GM23248 (cell line): Measurements from ENCODE around the gene GJC3.
"Not testable (repeated sequence)": the region's sequence is repeated elsewhere in the genome, so short reads cannot be mapped to it uniquely, and the experiment has no call there.

Experiments
- EZH2 ChIP-seq: fragments of 200-600 bp; sonication (generic); IDR thresholded peaks from 2 replicates; pipeline ENCODE4 v1.6.1; 2018; ENCODE audit warnings: antibody characterized with exemption, mild to moderate bottlenecking; ENCODE audit not compliant: insufficient read depth, poor library complexity, severe bottlenecking
- EZH2phosphoT487 ChIP-seq: fragments of 200-600 bp; sonication (generic); IDR thresholded peaks from 2 replicates; pipeline ENCODE4 v1.6.1; 2018; ENCODE audit warnings: antibody characterized with exemption, moderate library complexity, mild to moderate bottlenecking, low read depth; ENCODE audit not compliant: insufficient read depth

GRCh38 chr7:99952649-99953048 is 23.2 kb upstream of the GJC3 start:
- not testable (repeated sequence) for TF ChIP-seq EZH2phosphoT487, EZH2
